ENCODE data around the gene RHBDF1.

RHBDF1 gene

GRCh38 chr16:72561-73548 lies at the start of gene RHBDF1:
Gene RHBDF1 (minus strand): TSS chr16:72631. CDS start chr16:65015, 7,616 bp downstream.
- peak within 1 kb of the TSS; percentile 58 for H3K4me3 ChIP-seq (ENCODE audit: low read depth, low read length)

DNA sequence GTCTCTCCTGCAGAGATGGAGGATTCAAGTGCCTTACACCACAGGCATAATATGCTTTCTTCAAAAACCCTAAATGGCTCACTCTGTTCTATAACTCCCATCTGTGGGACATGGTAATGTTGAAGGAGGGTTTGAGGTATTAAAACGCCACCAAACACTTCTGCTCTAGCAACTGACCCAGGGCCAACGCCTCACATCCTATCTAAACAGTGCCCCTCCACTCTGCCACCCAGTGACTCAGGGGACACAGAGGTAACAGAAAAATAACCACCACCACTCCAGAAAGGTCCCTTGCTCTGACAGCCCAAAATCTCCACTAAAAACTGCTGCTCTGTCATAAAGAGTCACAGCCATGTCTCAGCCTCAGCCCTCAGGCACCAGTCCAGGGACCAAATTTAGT lies 48.3 kb upstream of the RHBDF1 start:
- H3K4me3 ChIP-seq (ENCODE audit: low read depth, low read length), result no peak overlapping the region

DNA sequence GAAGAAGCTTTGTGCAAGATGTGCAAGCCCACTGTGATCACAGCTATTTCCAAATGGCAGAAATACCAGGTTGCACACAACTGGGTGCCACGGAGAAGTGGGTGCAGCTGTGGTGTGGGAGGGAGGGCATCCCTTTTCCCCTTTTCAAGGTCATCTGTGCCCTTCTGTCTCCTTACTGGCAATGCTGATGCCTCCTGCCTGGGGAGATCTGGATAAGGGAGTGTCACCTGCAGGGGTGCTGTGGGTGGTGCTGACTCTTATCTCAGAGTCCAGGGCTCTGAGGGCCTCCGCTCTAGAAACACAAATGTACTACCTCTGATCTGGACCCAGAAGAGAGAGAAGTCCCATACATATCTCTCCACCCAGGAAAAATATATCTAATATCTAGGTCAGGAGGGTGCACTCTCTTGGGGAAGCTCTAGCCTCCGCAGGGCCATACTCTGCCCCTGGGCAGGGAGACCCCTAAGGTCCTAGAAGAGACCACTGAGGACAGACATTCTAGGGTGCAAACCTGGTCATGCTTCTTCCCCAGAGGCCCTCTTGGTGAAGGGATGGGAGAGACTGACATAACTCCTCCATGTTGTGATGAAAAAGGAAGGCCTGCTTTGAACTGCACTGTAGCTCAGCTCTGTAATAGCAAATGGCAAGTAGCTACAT lies 47.5 kb upstream of the RHBDF1 start:
- no peak overlapping the region for H3K4me3 ChIP-seq (ENCODE audit: low read depth, low read length)

GRCh38 chr16:119295-119694 lies 46.9 kb upstream of the RHBDF1 start:
- no peak overlapping the region for H3K4me3 ChIP-seq (ENCODE audit: low read depth, low read length)

DNA sequence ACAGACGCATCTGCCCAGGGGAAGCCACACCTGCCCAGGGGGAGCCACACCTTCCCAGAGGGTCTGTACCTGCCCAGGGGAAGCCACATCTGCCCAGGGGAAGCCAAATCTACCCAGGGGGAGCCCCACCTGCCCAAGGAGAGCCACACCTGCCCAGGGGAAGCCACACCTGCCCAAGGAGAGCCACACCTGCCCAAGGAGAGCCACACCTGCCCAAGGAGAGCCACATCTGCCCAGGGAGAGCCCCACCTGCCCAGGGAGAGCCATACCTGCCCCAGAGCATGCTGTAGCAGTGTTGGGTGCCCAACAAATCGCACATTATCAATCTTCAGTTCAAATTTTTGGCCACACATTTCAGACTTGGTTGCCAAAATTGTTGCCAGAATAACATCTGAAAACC lies 46.4 kb upstream of the RHBDF1 start:
- H3K4me3 ChIP-seq (ENCODE audit: low read depth, low read length), result no peak overlapping the region

DNA sequence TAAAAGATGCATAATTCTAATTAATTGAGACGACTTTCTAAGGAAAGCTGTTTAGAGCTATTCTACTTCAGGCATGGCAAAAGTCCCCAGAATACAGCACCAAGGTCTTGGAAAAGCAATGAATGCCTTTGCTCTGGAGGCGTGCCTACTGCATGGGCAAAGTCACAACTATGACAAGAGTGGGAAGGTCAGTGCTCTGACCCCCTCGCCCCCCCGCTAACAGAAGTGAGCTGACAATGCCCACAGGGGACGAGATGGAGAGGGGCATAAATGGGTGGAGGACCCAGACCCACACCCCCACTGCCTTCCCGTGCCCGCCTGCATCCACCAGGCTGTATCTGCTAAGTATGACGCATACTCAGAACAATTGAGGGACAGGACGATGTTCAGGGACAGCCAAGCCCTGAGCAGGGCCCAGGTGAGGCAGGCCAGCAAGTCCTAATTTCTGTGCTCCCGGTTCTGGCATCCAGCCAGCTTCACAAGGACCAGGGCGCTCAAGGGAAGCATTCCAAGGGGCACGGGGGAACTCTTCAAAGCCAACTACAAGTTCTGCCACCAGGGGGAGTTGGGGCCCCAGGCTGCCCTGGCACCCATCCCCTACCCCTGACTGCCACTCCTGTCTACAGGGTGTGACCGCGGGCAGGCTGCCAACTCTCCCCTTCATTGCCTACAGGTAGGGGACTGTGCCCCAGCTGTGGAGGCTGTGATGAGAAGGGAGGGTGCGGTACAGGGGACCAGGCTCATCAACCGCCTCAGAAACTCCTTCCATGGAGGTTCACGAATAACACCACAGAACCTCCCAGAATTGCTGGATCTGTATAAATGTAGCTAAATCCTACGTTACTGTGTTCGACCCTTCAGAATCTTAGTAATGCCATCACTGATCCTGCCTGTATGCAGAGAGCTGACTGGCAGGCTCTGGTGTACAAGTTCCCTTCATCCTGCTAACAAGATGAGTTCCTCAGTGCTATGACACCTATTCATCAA lies 45.2 kb upstream of the RHBDF1 start:
- H3K4me3 ChIP-seq (ENCODE audit: low read depth, low read length), result no peak overlapping the region

DNA sequence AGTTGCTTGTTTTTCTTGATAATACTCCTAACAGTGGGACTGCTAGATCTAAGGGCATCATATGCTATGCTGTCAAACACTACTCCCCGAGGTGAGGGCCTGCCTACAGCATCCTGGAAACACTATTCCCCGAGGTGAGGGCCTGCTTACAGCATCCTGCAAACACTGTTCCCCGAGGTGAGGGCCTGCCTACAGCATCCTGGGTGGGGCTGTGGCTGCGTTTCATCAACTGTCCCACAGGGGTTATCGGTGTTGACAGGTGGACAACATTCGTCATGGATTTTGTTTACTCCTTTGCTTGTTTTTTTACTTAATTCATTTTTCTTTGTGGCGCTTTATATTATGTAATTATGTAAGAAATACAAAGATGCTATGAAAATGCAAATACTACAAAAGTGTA lies 43.6 kb upstream of the RHBDF1 start:
- no peak overlapping the region for H3K4me3 ChIP-seq (ENCODE audit: low read depth, low read length)

- H3K4me3 ChIP-seq (ENCODE audit: low read depth, low read length), result no peak overlapping the region
These were observed 41.9 kb upstream of the RHBDF1 start for GRCh38 chr16:114327-114726.

DNA sequence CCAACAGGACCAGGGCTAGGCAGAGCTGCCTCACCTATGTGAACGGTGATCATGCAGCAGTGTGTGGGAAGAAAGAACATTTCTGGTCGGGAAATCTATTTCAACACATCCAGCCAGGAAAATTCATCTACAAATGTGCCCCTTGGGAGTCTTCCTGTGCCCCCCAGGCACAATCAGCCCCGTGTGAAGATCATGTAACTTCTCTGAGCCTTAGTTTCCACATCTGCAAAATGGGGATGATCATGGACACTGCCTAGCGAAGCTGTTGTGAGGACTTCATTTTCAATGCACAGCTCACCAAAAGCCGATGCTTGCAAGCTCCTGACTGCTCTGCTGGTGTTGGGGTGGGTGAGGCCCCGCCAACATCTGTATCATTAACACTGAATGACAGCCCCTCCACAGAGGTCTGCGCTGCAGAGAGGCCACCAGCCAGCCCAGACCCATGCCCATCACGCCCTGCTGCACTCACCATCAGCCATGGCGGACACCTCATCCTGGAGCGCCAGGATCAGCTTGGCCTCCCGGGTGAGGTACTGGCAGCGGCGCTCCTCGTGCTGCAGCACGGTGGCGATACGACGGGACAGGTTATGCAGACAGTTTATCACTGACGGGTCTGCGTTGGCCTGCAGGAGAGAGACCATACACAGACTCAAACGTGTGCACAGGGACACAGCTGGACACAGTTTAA lies 39.9 kb upstream of the RHBDF1 start:
- H3K4me3 ChIP-seq (ENCODE audit: low read depth, low read length), result no peak overlapping the region

DNA sequence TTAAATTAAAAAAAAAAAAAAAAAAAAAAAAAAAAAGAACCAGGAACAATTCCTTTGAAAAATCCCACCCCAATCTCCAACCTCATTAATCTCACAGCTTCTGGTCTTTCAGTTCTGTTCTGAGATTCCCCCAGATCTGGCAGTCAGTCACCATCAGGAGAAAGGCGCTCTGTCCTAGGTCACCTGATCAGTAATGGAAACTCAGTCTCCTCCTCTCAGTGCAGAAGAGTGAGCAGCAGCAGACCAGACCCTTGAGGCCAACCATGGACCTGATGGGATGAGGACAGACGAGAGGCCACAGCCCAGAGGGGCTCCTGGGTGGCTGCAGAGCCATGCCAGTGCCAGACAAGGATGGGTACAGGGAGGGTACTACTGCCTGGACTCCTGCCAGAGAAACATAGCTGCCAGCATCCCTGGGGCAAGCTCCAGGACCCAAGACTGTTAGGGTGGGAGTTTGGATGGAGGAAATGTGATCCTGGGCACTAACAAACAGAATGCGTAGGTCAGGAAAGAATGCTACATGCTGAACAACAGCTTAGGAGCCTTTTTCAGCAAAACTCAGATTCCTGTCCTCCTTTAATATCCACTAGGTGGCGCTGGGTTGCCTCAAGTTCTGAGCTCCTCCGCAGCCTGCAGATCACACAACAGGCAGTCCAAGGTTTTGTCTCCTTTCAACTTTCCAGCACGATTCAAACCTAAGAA lies 34.3 kb upstream of the RHBDF1 start:
- H3K4me3 ChIP-seq (ENCODE audit: low read depth, low read length), result no peak overlapping the region

DNA sequence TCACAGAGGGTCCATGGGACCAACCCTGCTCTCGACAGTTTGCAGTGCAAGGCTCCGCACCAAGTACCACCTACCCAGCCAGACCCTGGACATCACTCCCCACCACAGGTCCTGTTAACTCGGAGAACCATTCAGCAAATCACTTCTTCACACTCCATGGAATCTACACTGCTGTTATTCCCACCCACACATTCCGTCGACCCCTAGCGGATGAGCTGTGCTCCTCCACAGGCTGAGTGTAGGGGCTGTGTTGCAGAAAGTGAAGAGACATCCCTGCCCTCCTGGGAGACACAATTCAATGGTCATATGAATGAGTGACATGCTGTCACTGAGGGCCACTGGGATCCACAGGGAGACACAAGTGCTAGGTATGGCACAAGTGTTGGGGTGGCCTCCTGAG lies 33.1 kb upstream of the RHBDF1 start:
- no peak overlapping the region for H3K4me3 ChIP-seq (ENCODE audit: low read depth, low read length)

DNA sequence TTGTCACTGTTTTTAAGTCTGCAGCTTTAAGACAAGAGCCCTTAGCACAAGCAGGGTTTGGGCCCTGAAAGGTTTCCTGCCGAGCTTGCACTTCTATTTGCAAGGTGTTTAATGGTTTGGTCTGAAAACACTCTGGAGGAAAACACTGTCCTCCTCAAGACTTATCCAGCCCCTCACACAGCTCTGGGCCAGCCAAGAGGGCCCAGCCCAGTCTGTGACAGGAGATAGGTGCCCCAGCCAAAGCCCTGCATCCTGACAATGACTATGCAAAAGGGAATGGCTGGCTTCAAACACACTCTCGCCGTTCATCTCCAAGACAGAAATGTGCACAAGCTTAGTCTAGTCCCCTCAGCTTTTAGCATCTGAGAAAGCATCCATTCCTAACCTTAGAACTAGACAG lies 32.5 kb upstream of the RHBDF1 start:
- H3K4me3 ChIP-seq (ENCODE audit: low read depth, low read length), result no peak overlapping the region

GRCh38 chr16:104355-104754 lies 31.9 kb upstream of the RHBDF1 start:
- no peak overlapping the region for H3K4me3 ChIP-seq (ENCODE audit: low read depth, low read length)

- no peak overlapping the region for H3K4me3 ChIP-seq (ENCODE audit: low read depth, low read length)
These were observed 29.8 kb upstream of the RHBDF1 start for GRCh38 chr16:102060-102855.

- no peak overlapping the region for H3K4me3 ChIP-seq (ENCODE audit: low read depth, low read length)
These were observed 29.2 kb upstream of the RHBDF1 start for GRCh38 chr16:101586-101985.

DNA sequence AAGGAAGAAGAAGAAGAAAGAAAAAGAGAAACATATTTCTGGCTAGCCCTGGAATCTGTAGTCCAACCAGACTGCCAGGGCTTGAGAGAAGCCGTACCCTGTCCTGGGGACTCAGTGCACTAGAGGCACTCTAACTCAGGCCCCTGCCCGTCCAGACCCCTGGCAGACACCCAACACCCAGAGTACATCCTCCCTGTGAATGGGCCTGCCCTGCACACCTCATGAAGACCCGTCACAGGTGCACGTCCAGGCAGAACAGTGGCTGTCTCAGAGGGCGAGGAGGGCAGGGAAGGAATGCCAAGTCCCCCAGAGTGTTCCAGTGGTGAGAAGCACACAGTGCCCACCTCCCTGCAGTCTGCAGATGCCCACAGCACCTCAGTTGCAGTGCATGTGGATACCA lies 28.6 kb upstream of the RHBDF1 start:
- H3K4me3 ChIP-seq (ENCODE audit: low read depth, low read length), result no peak overlapping the region

- no peak overlapping the region for H3K4me3 ChIP-seq (ENCODE audit: low read depth, low read length)
These were observed 25.4 kb upstream of the RHBDF1 start for GRCh38 chr16:97822-98221.

DNA sequence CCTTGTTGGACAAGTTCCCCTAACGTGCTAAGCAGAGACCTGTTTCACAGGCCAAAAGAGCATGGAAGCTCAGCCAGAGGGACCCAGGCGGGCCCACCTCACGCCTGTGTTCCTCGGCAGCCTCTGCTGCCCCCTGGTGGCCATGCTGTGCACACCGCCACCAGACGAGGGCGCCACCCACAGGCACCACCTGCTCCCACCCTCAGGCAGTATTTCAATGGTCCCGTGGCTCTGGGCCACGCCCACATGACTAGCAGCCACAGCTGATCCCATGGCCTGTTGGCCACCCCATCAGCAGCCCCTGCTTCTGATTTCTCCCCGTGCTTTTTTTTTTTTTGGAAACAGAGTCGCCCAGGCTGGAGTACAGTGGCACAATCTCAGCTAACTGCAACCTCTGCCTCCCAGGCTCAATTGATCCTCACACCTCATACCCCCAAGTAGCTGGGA lies 24.5 kb upstream of the RHBDF1 start:
- H3K4me3 ChIP-seq (ENCODE audit: low read depth, low read length), result no peak overlapping the region

- H3K4me3 ChIP-seq (ENCODE audit: low read depth, low read length), result no peak overlapping the region
These were observed 22.5 kb upstream of the RHBDF1 start for GRCh38 chr16:94918-95265.
